ENCODE results near the gene NPB.

The NPB gene

DNA sequence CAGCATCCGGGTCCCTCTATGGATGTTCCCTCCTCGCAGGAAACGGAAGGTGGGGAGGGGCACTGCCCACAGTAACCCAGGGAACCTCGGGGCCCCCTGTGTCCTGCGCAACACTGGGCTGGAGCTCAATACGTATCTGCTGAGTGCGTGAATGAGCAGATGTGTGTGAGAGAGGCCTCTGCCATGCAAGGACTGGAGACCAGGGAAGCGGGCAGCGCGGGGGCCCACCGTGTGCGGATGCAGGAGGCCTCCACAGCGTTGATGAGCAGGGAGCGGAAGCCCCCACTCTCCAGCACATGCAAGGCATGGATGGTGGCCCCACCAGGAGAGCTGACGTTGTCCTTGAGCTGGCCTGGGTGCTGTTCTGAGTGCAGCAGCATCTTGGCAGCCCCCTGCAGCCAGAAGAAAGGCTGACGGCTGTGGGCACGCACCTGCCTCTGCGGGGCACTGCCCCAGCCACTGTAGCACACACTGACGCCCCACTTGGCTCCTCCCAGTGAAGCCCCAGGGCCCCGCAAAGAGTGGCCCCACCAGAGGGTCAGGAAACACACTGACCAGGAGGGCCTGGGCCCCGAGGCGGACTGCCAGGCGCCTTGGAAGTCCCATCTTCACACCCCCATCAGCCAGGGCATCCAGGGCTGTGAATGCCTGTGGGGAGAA lies 32.2 kb downstream of the NPB start:
- Histone ChIP-seq H3K36me3 (ENCODE audit: control insufficient read depth, low read length) (peaks cover 27% of the 10 kb centered on the region), H3K4me3 (ENCODE audit: low read length) (no peak overlapping the region), H3K9me2 (replicated peaks; ENCODE audit: control insufficient read depth, low read length) (no peaks in the 10 kb centered on the region), H3K27me3 (ENCODE audit: control insufficient read depth, low read length) (no peaks in the 10 kb centered on the region), H3K9me3 (ENCODE audit: control insufficient read depth, insufficient read depth, low read length) (no peaks in the 10 kb centered on the region), H3F3A (ENCODE audit: control insufficient read depth, insufficient read depth) (peaks cover 7% of the 10 kb centered on the region; the same call in 1 of the 2 replicates), H3K4me1 (ENCODE audit: control insufficient read depth, low read length) (peaks cover 19% of the 10 kb centered on the region), H3K27ac (ENCODE audit: low read depth, low read length) (no peak overlapping the region), H4K20me1 (ENCODE audit: control insufficient read depth, insufficient read depth, low read depth, low read length) (no peaks in the 10 kb centered on the region), H3K79me2 (ENCODE audit: control insufficient read depth, low read length) (peaks cover 15% of the 10 kb centered on the region), H3K4me2 (ENCODE audit: low read length) (no peak overlapping the region)
- TF ChIP-seq, protein P1, sequence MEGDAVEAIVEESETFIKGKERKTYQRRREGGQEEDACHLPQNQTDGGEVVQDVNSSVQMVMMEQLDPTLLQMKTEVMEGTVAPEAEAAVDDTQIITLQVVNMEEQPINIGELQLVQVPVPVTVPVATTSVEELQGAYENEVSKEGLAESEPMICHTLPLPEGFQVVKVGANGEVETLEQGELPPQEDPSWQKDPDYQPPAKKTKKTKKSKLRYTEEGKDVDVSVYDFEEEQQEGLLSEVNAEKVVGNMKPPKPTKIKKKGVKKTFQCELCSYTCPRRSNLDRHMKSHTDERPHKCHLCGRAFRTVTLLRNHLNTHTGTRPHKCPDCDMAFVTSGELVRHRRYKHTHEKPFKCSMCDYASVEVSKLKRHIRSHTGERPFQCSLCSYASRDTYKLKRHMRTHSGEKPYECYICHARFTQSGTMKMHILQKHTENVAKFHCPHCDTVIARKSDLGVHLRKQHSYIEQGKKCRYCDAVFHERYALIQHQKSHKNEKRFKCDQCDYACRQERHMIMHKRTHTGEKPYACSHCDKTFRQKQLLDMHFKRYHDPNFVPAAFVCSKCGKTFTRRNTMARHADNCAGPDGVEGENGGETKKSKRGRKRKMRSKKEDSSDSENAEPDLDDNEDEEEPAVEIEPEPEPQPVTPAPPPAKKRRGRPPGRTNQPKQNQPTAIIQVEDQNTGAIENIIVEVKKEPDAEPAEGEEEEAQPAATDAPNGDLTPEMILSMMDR (IDR thresholded peaks at IDR 0.05; ENCODE audit: low read depth, low read length, poor library complexity, severe bottlenecking), result no peak
- TF ChIP-seq EZH2phosphoT487 (IDR thresholded peaks at IDR 0.05; ENCODE audit: borderline replicate concordance, low read length), result no peak

DNA sequence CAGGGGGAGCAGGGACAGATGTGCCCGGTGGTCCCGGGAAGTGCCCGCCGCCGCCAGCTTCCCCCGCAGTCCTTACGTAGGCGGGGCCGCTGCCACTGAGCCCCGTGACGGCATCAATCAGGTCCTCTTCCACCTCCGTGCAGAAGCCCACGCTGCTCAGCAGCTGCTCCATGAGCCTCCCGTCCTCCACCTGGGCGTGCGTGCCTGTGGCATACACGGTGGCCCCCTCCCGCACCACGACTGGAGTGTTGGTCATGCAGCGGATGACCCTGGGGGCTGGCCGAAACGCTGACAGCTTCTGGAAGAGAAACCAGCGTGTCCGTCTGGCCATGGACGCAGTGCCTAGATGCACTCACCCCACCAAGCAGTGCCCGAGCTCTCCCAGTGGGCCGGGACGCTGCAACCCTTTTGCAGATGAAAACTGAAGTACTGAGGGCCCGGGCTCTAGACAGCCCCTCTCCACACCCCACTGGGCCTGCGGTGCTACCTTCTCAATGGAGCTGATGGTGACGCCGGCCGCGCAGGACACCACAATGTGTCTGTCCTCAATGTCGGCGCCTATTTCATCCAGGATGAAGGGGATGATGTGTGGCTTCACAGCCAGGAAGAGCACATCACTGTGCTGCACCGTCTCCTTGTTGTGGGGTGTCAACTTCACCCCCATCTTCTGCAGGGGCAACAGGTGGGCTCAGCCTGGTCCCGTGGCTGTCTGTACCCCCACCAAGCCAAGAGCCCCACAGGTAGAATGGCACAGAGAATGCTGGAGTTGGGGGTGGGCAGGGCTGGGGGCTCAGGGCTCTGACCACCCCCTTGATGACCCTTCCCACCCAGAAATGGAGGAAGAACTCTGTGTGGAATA lies 33.0 kb downstream of the NPB start:
- Histone ChIP-seq H3K9me2 (replicated peaks; ENCODE audit: control insufficient read depth, low read length) (no peaks in the 10 kb centered on the region), H3K79me2 (ENCODE audit: control insufficient read depth, low read length) (peaks cover 15% of the 10 kb centered on the region), H3K27ac (ENCODE audit: low read depth, low read length) (no peak overlapping the region), H3K36me3 (ENCODE audit: control insufficient read depth, low read length) (peaks cover 27% of the 10 kb centered on the region), H3K27me3 (ENCODE audit: control insufficient read depth, low read length) (no peaks in the 10 kb centered on the region), H4K20me1 (ENCODE audit: control insufficient read depth, insufficient read depth, low read depth, low read length) (no peaks in the 10 kb centered on the region), H3K9me3 (ENCODE audit: control insufficient read depth, insufficient read depth, low read length) (no peaks in the 10 kb centered on the region), H3K4me2 (ENCODE audit: low read length) (no peak overlapping the region), H3F3A (ENCODE audit: control insufficient read depth, insufficient read depth) (peaks cover 7% of the 10 kb centered on the region; the same call in 1 of the 2 replicates), H3K4me3 (ENCODE audit: low read length) (no peak overlapping the region), H3K4me1 (ENCODE audit: control insufficient read depth, low read length) (peaks cover 19% of the 10 kb centered on the region)
- TF ChIP-seq, protein P1 (IDR thresholded peaks at IDR 0.05; ENCODE audit: low read depth, low read length, poor library complexity, severe bottlenecking), result no peak
- TF ChIP-seq EZH2phosphoT487 (IDR thresholded peaks at IDR 0.05; ENCODE audit: borderline replicate concordance, low read length), result no peak

DNA sequence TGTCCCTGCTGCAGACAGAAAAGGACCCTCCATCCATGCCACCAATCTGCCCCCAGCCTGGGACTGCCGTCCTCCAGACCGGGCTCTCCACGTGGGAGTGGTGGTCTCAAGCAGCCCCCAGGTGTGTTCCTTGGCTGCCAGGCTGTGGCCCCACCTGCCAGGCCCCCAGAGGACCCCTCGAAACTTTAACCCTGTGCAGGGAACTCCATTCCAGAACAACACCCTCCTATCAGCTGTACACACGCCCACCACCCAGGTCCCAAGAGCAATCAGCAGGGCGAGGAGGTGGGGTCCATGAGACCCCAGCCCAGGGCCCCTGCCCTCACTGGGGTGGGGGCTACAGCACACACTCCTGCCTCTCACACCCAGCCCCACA lies 33.7 kb downstream of the NPB start:
- H3K36me3 ChIP-seq (ENCODE audit: control insufficient read depth, low read length), result peaks cover 27% of the 10 kb centered on the region
- TF ChIP-seq EZH2phosphoT487 (IDR thresholded peaks at IDR 0.05; ENCODE audit: borderline replicate concordance, low read length), result no peak
- TF ChIP-seq, protein P1 (IDR thresholded peaks at IDR 0.05; ENCODE audit: low read depth, low read length, poor library complexity, severe bottlenecking), result no peak
- H4K20me1 ChIP-seq (ENCODE audit: control insufficient read depth, insufficient read depth, low read depth, low read length), result no peaks in the 10 kb centered on the region
- peaks cover 20% of the 10 kb centered on the region for H3K4me1 ChIP-seq (ENCODE audit: control insufficient read depth, low read length)
- no peaks in the 10 kb centered on the region for H3K9me3 ChIP-seq (ENCODE audit: control insufficient read depth, insufficient read depth, low read length)
- peaks cover 7% of the 10 kb centered on the region; the same call in 1 of the 2 replicates for H3F3A ChIP-seq (ENCODE audit: control insufficient read depth, insufficient read depth)
- no peaks in the 10 kb centered on the region for H3K9me2 ChIP-seq (replicated peaks; ENCODE audit: control insufficient read depth, low read length)
- peak overlapping the region; percentile 99 for H3K4me2 ChIP-seq (ENCODE audit: low read length)
- peaks cover 15% of the 10 kb centered on the region for H3K79me2 ChIP-seq (ENCODE audit: control insufficient read depth, low read length)
- H3K27me3 ChIP-seq (ENCODE audit: control insufficient read depth, low read length), result no peaks in the 10 kb centered on the region
- no peak overlapping the region for H3K27ac ChIP-seq (ENCODE audit: low read depth, low read length)
- peak overlapping the region; percentile 100 for H3K4me3 ChIP-seq (ENCODE audit: low read length)

Data from DOHH2 (cell line).